Middle frontal gyrus (tissue), 1 donor: ENCODE data around the gene AGXT.

Experiments
- DNase-seq: peaks from one replicate; pipeline ENCODE4 v3.0.0-alpha.2; 2015; ENCODE audit warnings: low spot score; ENCODE audit errors: extremely low spot score

AGXT gene

DNA sequence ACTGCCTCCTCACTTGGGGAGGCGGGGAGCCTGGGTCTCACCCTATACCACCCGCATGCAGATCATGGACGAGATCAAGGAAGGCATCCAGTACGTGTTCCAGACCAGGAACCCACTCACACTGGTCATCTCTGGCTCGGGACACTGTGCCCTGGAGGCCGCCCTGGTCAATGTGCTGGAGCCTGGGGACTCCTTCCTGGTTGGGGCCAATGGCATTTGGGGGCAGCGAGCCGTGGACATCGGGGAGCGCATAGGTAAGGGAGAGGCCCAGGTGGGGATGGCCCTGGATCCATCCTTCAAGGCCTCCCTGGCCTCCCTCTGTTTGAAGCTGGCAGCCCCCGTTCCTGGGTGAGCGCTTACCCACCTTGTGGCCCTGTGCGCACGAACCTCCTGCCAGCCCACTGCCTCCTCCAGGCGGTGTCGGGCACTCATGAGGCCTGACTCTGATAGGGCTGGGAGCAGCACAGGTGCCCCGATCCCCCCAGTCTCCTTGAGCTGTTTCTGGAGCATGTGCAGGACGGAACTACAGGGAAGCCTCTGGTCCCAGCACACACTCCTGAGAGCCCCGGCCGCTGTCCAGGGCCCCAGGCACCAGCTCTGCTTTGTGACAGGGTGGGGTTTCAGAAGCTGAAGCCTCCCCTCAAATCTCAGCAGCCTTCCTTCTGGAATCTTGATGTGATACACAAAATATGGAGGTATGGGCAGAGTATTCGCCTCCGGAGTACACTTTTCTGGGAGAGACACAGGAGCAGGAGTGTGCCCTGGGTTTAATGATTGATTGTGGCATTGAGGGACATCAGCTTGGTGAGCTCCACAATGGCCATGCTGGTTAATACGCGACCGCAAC lies 708 bp downstream of the AGXT start:
- DNase-seq: no peak

GRCh38 chr2:240869956-240870875 lies 1.6 kb downstream of the AGXT start:
- no peak for DNase-seq

- no peak for DNase-seq
These were observed 2.7 kb downstream of the AGXT start for GRCh38 chr2:240871071-240871958.

DNA sequence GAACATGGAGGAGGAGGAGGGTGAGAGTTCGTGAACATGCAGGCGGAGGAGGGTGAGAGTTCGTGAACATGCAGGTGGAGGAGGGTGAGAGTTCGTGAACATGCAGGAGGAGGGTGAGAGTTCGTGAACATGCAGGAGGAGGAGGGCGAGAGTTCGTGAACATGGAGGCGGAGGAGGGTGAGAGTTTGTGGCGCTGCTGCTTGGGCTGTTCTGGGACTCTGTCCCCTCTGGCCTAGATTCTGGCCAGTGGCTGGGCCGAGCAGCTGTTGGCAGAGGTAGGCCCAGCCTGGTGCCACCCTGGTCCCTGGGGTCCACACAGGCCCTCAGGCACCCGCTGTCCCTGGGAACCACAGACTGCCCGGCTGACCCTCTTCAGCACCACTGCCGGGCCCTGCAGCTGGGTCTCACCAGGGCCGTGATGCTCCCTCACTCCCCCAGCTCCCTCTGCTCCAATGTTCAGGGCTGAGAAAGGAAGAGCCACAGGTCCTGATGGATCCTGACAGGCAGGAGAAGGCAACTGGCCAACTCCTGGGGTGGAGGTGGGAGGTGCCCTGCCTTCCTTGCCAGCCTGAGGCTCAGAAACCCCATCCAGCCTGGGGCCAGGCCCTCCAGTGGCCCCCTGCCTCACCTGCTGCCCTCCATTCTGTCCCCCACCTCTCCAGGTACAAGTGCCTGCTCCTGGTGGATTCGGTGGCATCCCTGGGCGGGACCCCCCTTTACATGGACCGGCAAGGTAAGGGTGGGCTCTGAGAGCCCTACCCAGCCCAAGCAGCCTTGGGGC lies 3.9 kb downstream of the AGXT start:
- no peak for DNase-seq

GRCh38 chr2:240873098-240873788 lies 4.6 kb downstream of the AGXT start:
- DNase-seq: no peak

GRCh38 chr2:240873805-240874714 lies 5.4 kb downstream of the AGXT start:
- no peak for DNase-seq

DNA sequence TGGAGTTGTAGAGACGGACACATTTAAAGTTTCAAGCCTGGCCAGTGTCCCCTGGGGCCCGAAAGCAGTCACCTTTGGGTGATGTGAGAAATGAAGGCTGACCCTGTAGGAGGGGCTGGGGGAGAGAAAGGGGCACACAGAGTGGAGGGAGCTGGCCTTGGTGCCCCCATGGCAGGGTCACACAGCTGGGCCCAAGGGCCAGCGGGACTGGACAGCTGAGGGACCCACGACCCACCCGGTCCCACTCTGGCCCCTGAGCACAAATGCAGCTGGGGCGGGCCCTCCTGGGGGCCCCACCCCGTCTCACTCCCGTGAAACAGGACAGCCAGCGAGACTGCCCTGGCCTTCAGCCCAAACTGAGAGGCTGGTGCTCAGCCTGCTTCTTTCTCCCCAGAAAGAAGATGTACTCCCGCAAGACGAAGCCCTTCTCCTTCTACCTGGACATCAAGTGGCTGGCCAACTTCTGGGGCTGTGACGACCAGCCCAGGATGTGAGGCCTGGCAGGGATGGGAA lies 6.1 kb downstream of the AGXT start:
- no peak for DNase-seq

- no peak for DNase-seq
These were observed 6.8 kb downstream of the AGXT start for GRCh38 chr2:240875228-240876034.

DNA sequence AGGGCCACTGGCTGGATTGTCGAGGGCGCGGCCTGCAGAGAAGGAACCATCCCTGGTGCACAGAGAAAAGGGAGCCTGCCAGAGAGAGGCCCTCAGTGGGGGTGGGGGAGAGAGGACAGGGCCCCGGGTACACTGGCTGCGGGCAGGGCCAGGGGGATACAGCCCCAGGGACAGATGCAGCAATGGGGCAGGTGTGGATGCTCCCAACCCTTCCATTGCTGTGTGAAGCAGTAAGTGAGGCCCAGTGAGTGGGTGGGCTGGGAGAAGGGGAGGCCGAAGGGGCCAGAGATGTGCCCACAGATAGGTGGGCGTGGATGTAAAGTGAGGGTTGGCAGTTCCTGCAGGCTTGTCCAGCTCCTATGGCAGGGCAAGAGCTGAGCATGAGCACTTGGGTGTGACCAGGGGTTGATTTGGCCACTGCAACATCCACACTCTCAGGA lies 7.4 kb downstream of the AGXT start:
- no peak for DNase-seq

- DNase-seq: no peak
These were observed 8.0 kb downstream of the AGXT start for GRCh38 chr2:240876475-240877251.

DNA sequence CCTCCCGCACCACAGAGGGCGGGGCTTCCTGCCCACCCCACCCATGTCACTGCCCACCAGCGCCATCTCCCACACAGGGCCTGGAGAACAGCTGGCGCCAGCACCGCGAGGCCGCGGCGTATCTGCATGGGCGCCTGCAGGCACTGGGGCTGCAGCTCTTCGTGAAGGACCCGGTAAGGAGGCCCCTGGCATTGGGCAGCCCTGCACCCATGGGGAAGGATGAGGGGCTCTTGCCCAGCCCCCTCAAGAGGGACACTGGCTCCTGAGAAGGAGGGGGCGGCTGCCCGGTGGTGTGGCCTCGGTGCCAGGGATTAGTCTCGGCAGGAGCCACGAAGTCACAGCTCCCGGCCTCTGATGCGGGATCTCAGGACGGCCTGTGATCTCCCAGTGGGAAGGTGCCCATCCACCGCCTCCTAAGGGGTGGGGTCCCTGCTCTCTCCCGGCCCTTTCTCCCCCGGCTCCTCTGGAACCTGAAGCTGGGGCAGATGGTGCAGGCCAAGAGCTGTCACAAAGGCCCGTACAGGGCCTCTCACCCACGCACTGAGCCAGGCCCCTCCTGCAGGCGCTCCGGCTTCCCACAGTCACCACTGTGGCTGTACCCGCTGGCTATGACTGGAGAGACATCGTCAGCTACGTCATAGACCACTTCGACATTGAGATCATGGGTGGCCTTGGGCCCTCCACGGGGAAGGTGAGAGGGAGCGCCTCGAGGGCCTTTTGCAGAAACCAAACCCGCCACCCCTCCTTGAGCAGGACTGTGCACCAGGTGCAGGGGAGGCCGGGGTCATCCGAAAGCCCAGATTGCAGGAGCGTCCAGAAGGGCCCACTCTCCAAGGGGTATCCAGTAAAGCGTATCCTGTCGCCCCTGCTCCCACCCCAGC lies 9.1 kb downstream of the AGXT start:
- DNase-seq: no peak

DNA sequence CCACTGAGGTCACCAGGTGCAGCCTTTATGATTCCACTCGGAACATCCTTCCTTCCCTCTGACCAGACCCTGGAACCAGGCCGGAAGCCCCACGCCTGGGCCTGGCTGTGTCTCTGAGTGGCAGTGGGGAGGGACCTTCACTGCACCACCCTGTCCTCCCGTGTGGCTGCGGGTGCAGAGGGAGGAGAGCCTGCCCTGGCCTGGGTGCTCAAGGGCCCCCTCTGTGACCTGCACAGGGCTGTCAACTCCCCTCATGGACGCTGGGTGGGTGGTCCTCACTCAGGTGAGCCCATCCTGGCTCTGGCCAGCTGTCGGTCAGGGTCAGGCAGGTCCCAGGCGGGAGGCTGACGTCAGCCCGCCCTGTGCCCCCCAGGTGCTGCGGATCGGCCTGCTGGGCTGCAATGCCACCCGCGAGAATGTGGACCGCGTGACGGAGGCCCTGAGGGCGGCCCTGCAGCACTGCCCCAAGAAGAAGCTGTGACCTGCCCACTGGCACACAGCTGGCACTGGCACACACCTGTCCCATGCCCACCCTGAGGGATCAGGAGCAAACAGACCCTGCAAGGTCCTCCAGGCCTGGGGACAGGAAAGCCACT lies 9.8 kb downstream of the AGXT start:
- DNase-seq: no peak

- no peak for DNase-seq
These were observed 10.5 kb downstream of the AGXT start for GRCh38 chr2:240879105-240879504.

GRCh38 chr2:240881913-240882312 lies 13.3 kb downstream of the AGXT start:
- DNase-seq: no peak

GRCh38 chr2:240884221-240884620 lies 15.6 kb downstream of the AGXT start:
- DNase-seq: no peak

- DNase-seq: no peak
These were observed 16.1 kb downstream of the AGXT start for GRCh38 chr2:240884745-240885144.
